ENCODE data around the gene AKAP8.

AKAP8 gene

GRCh38 chr19:15328312-15328711, 51.3 kb downstream of the AKAP8 start:
- TF ChIP-seq SUZ12 (IDR thresholded peaks at IDR 0.05) (no peak), ELF4 (IDR thresholded peaks at IDR 0.05) (no peak), TARDBP (IDR thresholded peaks at IDR 0.05) (no peak), LEF1 (IDR thresholded peaks at IDR 0.05; ENCODE audit: borderline replicate concordance) (no peak), FOXA1 (IDR thresholded peaks at IDR 0.05) (no peak), NFRKB (IDR thresholded peaks at IDR 0.05) (no peak), HDGF (IDR thresholded peaks at IDR 0.05; ENCODE audit: borderline replicate concordance) (no peak), ARNT (IDR thresholded peaks at IDR 0.05) (no peak), CTBP1 (IDR thresholded peaks at IDR 0.05; ENCODE audit: borderline replicate concordance) (no peak), BHLHE40 (IDR thresholded peaks at IDR 0.05; ENCODE audit: borderline replicate concordance) (no peak), PKNOX1 (IDR thresholded peaks at IDR 0.05) (no peak), SP1 (IDR thresholded peaks at IDR 0.05) (no peak), FOXK2 (IDR thresholded peaks at IDR 0.05) (no peak), ZNF384 (IDR thresholded peaks at IDR 0.05) (no peak), FOXM1 (IDR thresholded peaks at IDR 0.05; ENCODE audit: borderline replicate concordance) (no peak), L3MBTL2 (conservative IDR thresholded peaks at IDR 0.05) (no peak)
- no peak for DNase-seq (ENCODE audit: extremely low spot score)
- POLR2A ChIA-PET, result no interaction called here
- CTCF ChIA-PET, result no interaction called here

- ChIA-PET CTCF (no interaction called here), POLR2A (no interaction called here)
- no peak for TF ChIP-seq SP1 (IDR thresholded peaks at IDR 0.05)
- TF ChIP-seq ZNF384 (IDR thresholded peaks at IDR 0.05), result no peak
- no peak for TF ChIP-seq HDGF (IDR thresholded peaks at IDR 0.05; ENCODE audit: borderline replicate concordance)
- TF ChIP-seq SUZ12 (IDR thresholded peaks at IDR 0.05), result no peak
- TF ChIP-seq L3MBTL2 (conservative IDR thresholded peaks at IDR 0.05), result no peak
- TF ChIP-seq LEF1 (IDR thresholded peaks at IDR 0.05; ENCODE audit: borderline replicate concordance), result no peak
- TF ChIP-seq PKNOX1 (IDR thresholded peaks at IDR 0.05), result no peak
- TF ChIP-seq NFRKB (IDR thresholded peaks at IDR 0.05), result no peak
- TF ChIP-seq FOXM1 (IDR thresholded peaks at IDR 0.05; ENCODE audit: borderline replicate concordance), result no peak
- no peak for TF ChIP-seq ARNT (IDR thresholded peaks at IDR 0.05)
- no peak for DNase-seq (ENCODE audit: extremely low spot score)
These were observed 54.6 kb downstream of the AKAP8 start for GRCh38 chr19:15324791-15325519.

GRCh38 chr19:15323496-15324235, 55.9 kb downstream of the AKAP8 start:
- TF ChIP-seq SUZ12 (IDR thresholded peaks at IDR 0.05) (no peak), L3MBTL2 (conservative IDR thresholded peaks at IDR 0.05) (no peak), NFRKB (IDR thresholded peaks at IDR 0.05) (no peak), CTBP1 (IDR thresholded peaks at IDR 0.05; ENCODE audit: borderline replicate concordance) (no peak), LEF1 (IDR thresholded peaks at IDR 0.05; ENCODE audit: borderline replicate concordance) (no peak), PKNOX1 (IDR thresholded peaks at IDR 0.05) (no peak), TARDBP (IDR thresholded peaks at IDR 0.05) (no peak)
- no peak for DNase-seq (ENCODE audit: extremely low spot score)
- ChIA-PET POLR2A (no interaction called here), CTCF (no interaction called here)

- CTCF ChIA-PET, result no interaction called here
- POLR2A ChIA-PET, result no interaction called here
- TF ChIP-seq LEF1 (IDR thresholded peaks at IDR 0.05; ENCODE audit: borderline replicate concordance), result no peak
- TF ChIP-seq HDGF (IDR thresholded peaks at IDR 0.05; ENCODE audit: borderline replicate concordance), result no peak
- TF ChIP-seq ZNF384 (IDR thresholded peaks at IDR 0.05), result no peak
- no peak for TF ChIP-seq ELF4 (IDR thresholded peaks at IDR 0.05)
- TF ChIP-seq SP1 (IDR thresholded peaks at IDR 0.05), result no peak
- no peak for DNase-seq (ENCODE audit: extremely low spot score)
These were observed 57.8 kb downstream of the AKAP8 start for GRCh38 chr19:15321739-15322138.

- TF ChIP-seq HDGF (IDR thresholded peaks at IDR 0.05; ENCODE audit: borderline replicate concordance), result no peak
- TF ChIP-seq CTBP1 (IDR thresholded peaks at IDR 0.05; ENCODE audit: borderline replicate concordance), result no peak
- TF ChIP-seq NFRKB (IDR thresholded peaks at IDR 0.05), result no peak
- TF ChIP-seq BHLHE40 (IDR thresholded peaks at IDR 0.05; ENCODE audit: borderline replicate concordance), result no peak
- TF ChIP-seq L3MBTL2 (conservative IDR thresholded peaks at IDR 0.05), result no peak
- no peak for TF ChIP-seq SP1 (IDR thresholded peaks at IDR 0.05)
- TF ChIP-seq TARDBP (IDR thresholded peaks at IDR 0.05), result no peak
- no peak for TF ChIP-seq FOXK2 (IDR thresholded peaks at IDR 0.05)
- TF ChIP-seq PKNOX1 (IDR thresholded peaks at IDR 0.05), result no peak
- TF ChIP-seq ARNT (IDR thresholded peaks at IDR 0.05), result no peak
- DNase-seq (ENCODE audit: extremely low spot score), result no peak
- CTCF ChIA-PET, result no interaction called here
- POLR2A ChIA-PET, result no interaction called here
These were observed 59.5 kb downstream of the AKAP8 start for GRCh38 chr19:15320116-15320515.

All from HEK293T (cell line).